Testis (tissue), 5 donors: ENCODE results near the gene SUMO2. TPM values are rescaled to one million over a fixed set of nuclear protein-coding genes. Genes with fewer than 3 reads are reported as not detected.

Source experiments
- DNase-seq: peaks from one replicate; pipeline ENCODE4 v3.0.0-alpha.2; 2019
- H3K27ac ChIP-seq, 2 donors: fragments of 200-600 bp; sonication (generic); one replicate each; pipeline ENCODE4 v1.5.1; 2019
- H3K27me3 ChIP-seq: fragments of 200-600 bp; sonication (generic); one replicate; pipeline ENCODE4 v1.5.1; 2019
- H3K36me3 ChIP-seq: fragments of 200-600 bp; sonication (generic); one replicate; pipeline ENCODE4 v1.5.1; 2017; ENCODE audit warnings: low read depth; ENCODE audit errors: missing control alignments
- H3K4me1 ChIP-seq: fragments of 200-600 bp; sonication (generic); one replicate; pipeline ENCODE4 v1.5.1; 2019
- H3K4me3 ChIP-seq, 2 donors: fragments of 200-600 bp; sonication (generic); one replicate each; pipeline ENCODE4 v1.5.1; 2017 to 2019
- H3K9me3 ChIP-seq: fragments of 200-600 bp; sonication (generic); one replicate; pipeline ENCODE4 v1.5.1; 2017
- POLR2A ChIP-seq: fragments of 450-650 bp; IDR thresholded peaks from one replicate; pipeline ENCODE4 v1.6.1; 2017; ENCODE audit warnings: antibody characterized with exemption, mild to moderate bottlenecking, moderate library complexity
- WGBS, 2 donors: methylation state at CpG; one replicate each; pipeline ENCODE4 v1.1.5; 2018; 5-methylcytosine and 5-hydroxymethylcytosine counted together
- intact Hi-C: fragments of 100-400 bp; cut with DNase I; formaldehyde crosslinking; loops from one replicate; pipeline ENCODE4 v1.15.1; 2023; ENCODE audit warnings: low total_unique reads
- long read RNA-seq, 2 donors: transcript quantifications; one replicate each; lab custom pipeline, GENCODE V29; 2026
- polyA plus RNA-seq: library from polyadenylated mRNA; stranded (reverse); fragments of 350-450 nt; fragmentation: Illumina TruSeq; extraction: RNeasy Lipid Tissue Mini Kit (QIAGEN cat#74804); gene quantifications from one replicate; pipeline ENCODE4 v1.2.3, GENCODE V29; 2014; ENCODE audit warnings: low read depth, low replicate concordance; ENCODE audit not compliant: insufficient read depth
- total RNA-seq, 2 donors: library from RNA; depleted of rRNA; stranded (reverse); fragments of >200 nt; gene quantifications; one replicate each; pipeline ENCODE4 v1.2.3, GENCODE V29; 2016
- TF ChIP-seq, protein P1 (sequence below), 3 experiments: fragments of 450-650 bp in 2 of 3; fragments of 200-600 bp in 1 of 3; sonication (generic) in 1 of 3; IDR thresholded peaks; one replicate each; pipeline ENCODE4 v1.5.1; 2016 to 2019; ENCODE audit warnings: antibody characterized with exemption in 3 of 3, mild to moderate bottlenecking in 2 of 3, moderate library complexity in 1 of 3

The SUMO2 gene
- 100 to 1,000 TPM in 1 of 2 donors, 10 to 100 TPM in 1; 92.3 to 102 TPM for total RNA-seq
- polyA plus RNA-seq, result 484 TPM
- long read RNA-seq, donor 1, transcript SUMO2-202 (4 exons, 3,190 nt), result major isoform, 348 of 369 reads
- long read RNA-seq, donor 1, partial matches to known transcripts, result 15 of 369 reads
- long read RNA-seq, donor 1, other reads (novel, unspliced or antisense), result 0 of 369 reads
- long read RNA-seq, donor 2, transcript SUMO2-202 (4 exons, 3,190 nt), result major isoform, 244 of 269 reads
- long read RNA-seq, donor 2, partial matches to known transcripts, result 19 of 269 reads
- long read RNA-seq, donor 2, other reads (novel, unspliced or antisense), result 0 of 269 reads

DNA sequence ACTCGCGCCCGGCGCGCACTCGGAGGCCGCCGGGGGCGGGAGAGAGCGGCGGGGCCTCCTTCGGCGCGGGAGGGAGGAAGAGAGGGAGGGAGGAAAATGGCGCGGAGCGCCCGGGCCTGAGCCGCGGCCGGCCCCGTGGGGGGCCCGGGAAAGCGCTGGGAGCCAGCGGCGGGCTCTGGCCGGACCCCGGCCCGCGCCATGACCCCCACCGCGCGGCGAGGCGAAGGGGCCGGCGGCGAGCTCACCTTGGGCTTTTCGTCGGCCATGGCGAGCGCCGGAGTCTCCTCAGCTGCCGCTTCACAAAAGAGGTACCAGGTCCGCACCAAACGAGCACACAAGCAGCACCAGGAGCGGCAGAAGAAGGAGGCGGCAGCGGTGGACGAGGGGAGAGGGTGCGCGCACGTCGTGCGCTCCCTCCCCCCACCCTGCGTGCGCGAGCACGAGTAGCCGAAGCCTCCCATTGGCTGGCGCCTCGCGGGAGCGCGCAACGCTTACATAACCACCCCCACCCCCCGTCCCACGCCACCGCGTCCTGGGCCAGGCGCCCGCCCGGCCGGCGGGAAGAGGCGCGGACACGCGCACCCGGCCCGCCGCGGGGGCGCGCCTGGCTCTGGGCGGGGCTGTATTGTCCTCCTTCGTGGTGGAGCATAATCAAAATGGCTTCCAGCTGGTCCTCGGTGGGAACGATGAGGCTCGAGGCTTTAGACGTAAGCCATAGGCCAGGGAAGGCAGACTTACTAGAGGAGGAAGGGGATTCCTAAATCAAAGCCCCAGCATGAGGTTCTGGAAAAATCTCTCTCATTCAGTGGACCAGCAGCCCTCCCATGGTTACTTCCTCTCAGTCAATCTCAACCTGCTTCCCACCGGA, at the start of gene SUMO2:
Gene SUMO2, minus strand, starts transcription at position 391 of the 868 bp plus-strand sequence. Its CDS starts 125 bp downstream, at position 266.
- Histone ChIP-seq H3K4me3 (peak within 1 kb of the TSS; percentile 95 to 99), H3K27me3 (no peaks in the 10 kb centered on the region), H3K27ac (peak within 1 kb of the TSS; percentile 94 to 100), H3K9me3 (no peaks in the 10 kb centered on the region), H3K4me1 (peaks cover 25% of the 10 kb centered on the region), H3K36me3 (no peaks in the 10 kb centered on the region)
- WGBS, 2 donors, result 1 to 17% methylated on average over 4 to 62 of the region's 92 CpGs
- peak; percentile 96 for DNase-seq
- peak; percentile 24 for TF ChIP-seq POLR2A
- TF ChIP-seq, protein P1, sequence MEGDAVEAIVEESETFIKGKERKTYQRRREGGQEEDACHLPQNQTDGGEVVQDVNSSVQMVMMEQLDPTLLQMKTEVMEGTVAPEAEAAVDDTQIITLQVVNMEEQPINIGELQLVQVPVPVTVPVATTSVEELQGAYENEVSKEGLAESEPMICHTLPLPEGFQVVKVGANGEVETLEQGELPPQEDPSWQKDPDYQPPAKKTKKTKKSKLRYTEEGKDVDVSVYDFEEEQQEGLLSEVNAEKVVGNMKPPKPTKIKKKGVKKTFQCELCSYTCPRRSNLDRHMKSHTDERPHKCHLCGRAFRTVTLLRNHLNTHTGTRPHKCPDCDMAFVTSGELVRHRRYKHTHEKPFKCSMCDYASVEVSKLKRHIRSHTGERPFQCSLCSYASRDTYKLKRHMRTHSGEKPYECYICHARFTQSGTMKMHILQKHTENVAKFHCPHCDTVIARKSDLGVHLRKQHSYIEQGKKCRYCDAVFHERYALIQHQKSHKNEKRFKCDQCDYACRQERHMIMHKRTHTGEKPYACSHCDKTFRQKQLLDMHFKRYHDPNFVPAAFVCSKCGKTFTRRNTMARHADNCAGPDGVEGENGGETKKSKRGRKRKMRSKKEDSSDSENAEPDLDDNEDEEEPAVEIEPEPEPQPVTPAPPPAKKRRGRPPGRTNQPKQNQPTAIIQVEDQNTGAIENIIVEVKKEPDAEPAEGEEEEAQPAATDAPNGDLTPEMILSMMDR (IDR thresholded peaks at IDR 0.05), result peak in 1 of 3 experiments; percentile 9
- intact Hi-C loops, result no loop called here

DNA sequence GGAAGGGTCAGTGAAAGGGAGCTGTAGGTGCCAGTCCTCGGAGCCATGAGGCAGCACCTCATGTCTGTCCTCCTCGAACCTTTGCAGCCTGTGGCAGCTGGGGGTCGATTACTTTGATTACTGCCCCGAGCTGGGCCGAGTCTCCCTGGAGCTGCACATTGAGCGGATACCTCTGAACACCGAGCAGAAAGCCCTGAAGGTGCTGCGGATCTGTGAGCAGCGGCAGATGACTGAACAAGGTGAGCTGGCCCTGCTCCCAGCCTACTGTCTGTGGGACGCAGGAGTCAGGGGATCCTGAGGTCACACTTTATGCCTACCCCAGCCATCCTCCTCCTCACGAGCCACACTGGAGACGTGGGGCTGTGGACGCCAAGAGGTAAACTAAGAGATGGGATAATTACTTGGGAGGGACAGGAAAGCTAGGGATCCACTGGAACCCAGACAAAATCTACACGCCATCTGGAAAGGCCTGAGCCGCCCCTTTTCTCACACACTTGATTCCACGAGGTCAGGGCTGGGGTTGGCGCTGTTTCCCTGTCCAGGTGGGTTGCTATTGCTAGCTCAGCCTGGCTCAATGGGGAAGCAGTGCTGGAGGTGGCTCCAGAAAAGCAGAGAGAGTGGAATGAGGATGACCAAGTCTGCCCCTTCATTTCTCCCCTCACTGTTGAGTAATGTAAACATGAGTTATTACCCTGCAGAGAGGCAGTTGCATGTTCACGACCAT, 49.1 kb upstream of the SUMO2 start:
- TF ChIP-seq POLR2A, result no peak
- TF ChIP-seq, protein P1 (IDR thresholded peaks at IDR 0.05), result no peak
- Histone ChIP-seq H3K4me3 (no peak overlapping the region), H3K4me1 (no peaks in the 10 kb centered on the region), H3K36me3 (no peaks in the 10 kb centered on the region), H3K27me3 (no peaks in the 10 kb centered on the region), H3K27ac (no peak overlapping the region), H3K9me3 (no peaks in the 10 kb centered on the region)
- intact Hi-C loops, result no loop called here
- no peak for DNase-seq
- WGBS, 2 donors, result 83 to 87% methylated on average over 16 to 18 of the region's 18 CpGs

DNA sequence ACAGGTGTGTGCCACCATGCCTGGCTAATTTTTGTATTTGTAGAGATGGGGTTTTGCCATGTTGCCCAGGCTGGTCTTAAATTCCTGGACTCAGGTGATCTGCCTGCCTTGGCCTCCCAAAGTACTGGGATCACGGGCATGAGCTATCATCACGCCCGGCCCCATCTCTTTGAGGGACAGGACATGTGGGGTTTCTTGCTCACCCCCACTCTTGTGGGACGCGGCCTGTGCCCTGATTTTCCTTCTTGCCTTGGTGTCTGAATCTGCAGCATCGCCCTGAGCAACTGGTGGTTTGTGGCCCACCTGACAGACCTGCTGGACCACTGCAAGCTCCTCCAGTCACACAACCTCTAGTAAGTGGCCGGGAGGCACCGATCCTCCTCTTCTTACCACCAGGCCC, 48.3 kb upstream of the SUMO2 start:
- intact Hi-C loops, result no loop called here
- no peaks in the 10 kb centered on the region for H3K27me3 ChIP-seq
- H3K9me3 ChIP-seq, result no peaks in the 10 kb centered on the region
- no peak for DNase-seq
- no peaks in the 10 kb centered on the region for H3K36me3 ChIP-seq
- no peak overlapping the region for H3K4me3 ChIP-seq
- WGBS, 2 donors, result 95 to 96% methylated on average over 5 to 8 of the region's 8 CpGs
- no peak overlapping the region for H3K27ac ChIP-seq
- TF ChIP-seq POLR2A, result no peak
- TF ChIP-seq, protein P1 (IDR thresholded peaks at IDR 0.05), result no peak
- no peaks in the 10 kb centered on the region for H3K4me1 ChIP-seq

DNA sequence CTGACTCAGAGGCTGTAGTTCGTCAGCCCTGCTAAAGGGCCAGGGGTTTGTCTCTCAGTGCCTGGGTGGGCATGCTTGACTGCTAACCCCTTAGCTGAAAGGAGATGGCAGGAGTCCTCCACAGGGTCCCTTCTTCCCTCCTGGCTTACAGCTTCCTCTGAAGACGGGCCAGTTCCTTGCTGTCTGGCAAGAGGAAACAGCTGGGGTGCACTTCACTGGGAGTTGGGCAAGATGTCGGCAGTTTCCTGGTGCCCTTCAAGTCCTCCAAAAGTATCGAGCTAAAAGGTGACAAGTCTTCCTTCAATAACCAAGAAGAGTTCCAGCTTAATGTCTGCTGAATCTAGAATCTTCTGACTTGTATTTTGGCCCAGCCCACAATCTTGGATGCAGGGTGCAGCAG, 46.1 kb upstream of the SUMO2 start:
- DNase-seq, result no peak
- 77 to 80% methylated on average over 3 to 4 of the region's 4 CpGs for WGBS, 2 donors
- Histone ChIP-seq H3K4me3 (no peak overlapping the region), H3K27me3 (no peaks in the 10 kb centered on the region), H3K4me1 (no peaks in the 10 kb centered on the region), H3K9me3 (no peaks in the 10 kb centered on the region), H3K36me3 (no peaks in the 10 kb centered on the region), H3K27ac (no peak overlapping the region)
- intact Hi-C loops, result no loop called here
- no peak for TF ChIP-seq POLR2A

DNA sequence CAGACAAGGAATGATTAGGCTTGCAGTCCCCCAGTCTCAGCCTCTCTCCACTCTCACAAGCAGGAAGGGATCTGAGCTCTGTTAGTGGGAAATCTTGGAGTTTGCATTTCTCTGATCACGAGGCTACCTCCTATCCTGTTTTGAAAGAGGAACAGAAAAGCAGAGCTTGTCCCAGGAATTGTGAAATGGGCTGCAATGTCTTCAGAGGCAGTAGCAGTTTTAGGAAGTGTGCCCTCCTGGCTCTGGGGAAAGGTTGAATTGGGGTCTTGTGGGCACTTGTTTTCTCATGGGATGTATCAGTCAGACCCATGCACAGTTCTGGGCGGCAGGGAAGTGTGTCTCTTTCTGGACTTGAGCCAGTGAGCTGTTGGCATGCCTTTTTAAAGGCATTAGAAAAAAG, 45.5 kb upstream of the SUMO2 start:
- TF ChIP-seq, protein P1 (IDR thresholded peaks at IDR 0.05), result no peak
- no peak for TF ChIP-seq POLR2A
- 60 to 67% methylated on average over 2 of the region's 2 CpGs for WGBS, 2 donors
- Histone ChIP-seq H3K27me3 (no peaks in the 10 kb centered on the region), H3K27ac (no peak overlapping the region), H3K36me3 (no peaks in the 10 kb centered on the region), H3K9me3 (no peaks in the 10 kb centered on the region), H3K4me3 (no peak overlapping the region), H3K4me1 (no peaks in the 10 kb centered on the region)
- intact Hi-C loops, result no loop called here
- DNase-seq, result no peak
